ENCODE measurements around the gene ARL11. TPM values are rescaled to one million over a fixed set of nuclear protein-coding genes. Genes with fewer than 3 reads are reported as not detected.

ARL11 gene
- total and polyA plus RNA-seq, 4 donors: 0.08 to 1.8 (median 1.4) TPM

DNA sequence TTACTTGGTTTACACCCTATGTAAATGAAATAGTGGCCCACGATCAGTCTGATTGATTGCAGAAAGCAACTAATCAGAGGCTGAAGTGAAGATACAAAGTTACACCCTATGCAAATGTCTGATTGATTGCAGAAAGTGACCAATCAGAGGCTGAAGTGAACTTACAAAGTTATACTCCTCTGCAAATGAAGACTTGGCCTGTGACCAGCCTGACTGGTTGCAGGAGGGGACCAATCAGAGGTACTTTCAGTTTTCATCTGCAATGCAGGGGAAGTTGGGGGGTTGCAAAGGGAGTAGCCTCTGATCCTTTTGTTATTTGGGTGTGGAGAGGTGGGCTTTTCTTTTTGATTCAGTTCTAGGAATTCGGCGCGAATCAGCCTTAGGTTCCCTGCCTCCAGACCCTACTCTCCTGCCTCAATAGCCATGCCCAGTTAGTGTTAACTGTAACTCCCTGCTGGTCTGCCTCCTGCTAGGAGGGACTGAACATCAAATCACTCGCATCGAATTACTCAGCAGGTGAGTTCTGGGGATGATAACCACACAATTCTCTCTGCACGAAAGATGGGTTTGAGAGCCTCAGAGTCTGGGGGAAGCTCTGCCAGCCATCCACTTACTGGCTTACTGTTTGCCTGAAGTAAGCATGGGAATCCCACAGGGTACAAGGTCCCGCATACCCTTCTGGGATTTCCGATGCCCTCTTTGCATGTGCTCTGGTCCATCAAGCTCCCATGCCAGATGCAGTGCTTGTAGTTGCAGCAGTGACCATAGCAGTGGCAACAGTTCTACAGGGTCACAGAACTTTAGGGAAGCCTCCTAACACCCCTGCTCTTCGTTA, 7.5 kb downstream of the ARL11 start:
- no peaks in the 10 kb centered on the region for H3K27me3 ChIP-seq (ENCODE audit: control insufficient read depth in 1 of 2, insufficient read depth in 2 of 2, low read length in 1 of 2)
- no peaks in the 10 kb centered on the region for H3K36me3 ChIP-seq (ENCODE audit: control insufficient read depth in 1 of 2, insufficient read depth in 2 of 2, low read length in 1 of 2)
- WGBS, 2 donors: 48 to 65% methylated on average over 10 of the region's 10 CpGs
- no peak overlapping the region for H3K4me3 ChIP-seq (ENCODE audit: low read length in 2 of 2)
- intact Hi-C loops (cut with DNase I): no loop called here
- H3K9me3 ChIP-seq (ENCODE audit: control insufficient read depth, low read length): no peaks in the 10 kb centered on the region
- no peak for ATAC-seq (ENCODE audit: low FRiP score)
- H3K4me1 ChIP-seq (ENCODE audit: control insufficient read depth in 1 of 2, insufficient read depth in 2 of 2, low read length in 2 of 2): no peaks in the 10 kb centered on the region
- H3K27ac ChIP-seq (ENCODE audit: low read depth in 1 of 2, low read length in 2 of 2): no peak overlapping the region
- DNase-seq: no peak

- intact Hi-C loops (cut with DNase I): no loop called here
- ATAC-seq (ENCODE audit: low FRiP score) (no peak), DNase-seq (no peak)
- 97 to 98% methylated on average over 5 of the region's 5 CpGs for WGBS, 2 donors
- H3K9me3 ChIP-seq (ENCODE audit: control insufficient read depth, low read length): no peaks in the 10 kb centered on the region
- no peaks in the 10 kb centered on the region for H3K27me3 ChIP-seq (ENCODE audit: control insufficient read depth in 1 of 2, insufficient read depth in 2 of 2, low read length in 1 of 2)
- H3K4me3 ChIP-seq (ENCODE audit: low read length in 2 of 2): no peak overlapping the region
- no peak overlapping the region for H3K27ac ChIP-seq (ENCODE audit: low read depth in 1 of 2, low read length in 2 of 2)
- H3K4me1 ChIP-seq (ENCODE audit: control insufficient read depth in 1 of 2, insufficient read depth in 2 of 2, low read length in 2 of 2): no peaks in the 10 kb centered on the region
- no peaks in the 10 kb centered on the region for H3K36me3 ChIP-seq (ENCODE audit: control insufficient read depth in 1 of 2, insufficient read depth in 2 of 2, low read length in 1 of 2)
Measured at GRCh38 chr13:49636705-49637104, 8.4 kb downstream of the ARL11 start.

DNA sequence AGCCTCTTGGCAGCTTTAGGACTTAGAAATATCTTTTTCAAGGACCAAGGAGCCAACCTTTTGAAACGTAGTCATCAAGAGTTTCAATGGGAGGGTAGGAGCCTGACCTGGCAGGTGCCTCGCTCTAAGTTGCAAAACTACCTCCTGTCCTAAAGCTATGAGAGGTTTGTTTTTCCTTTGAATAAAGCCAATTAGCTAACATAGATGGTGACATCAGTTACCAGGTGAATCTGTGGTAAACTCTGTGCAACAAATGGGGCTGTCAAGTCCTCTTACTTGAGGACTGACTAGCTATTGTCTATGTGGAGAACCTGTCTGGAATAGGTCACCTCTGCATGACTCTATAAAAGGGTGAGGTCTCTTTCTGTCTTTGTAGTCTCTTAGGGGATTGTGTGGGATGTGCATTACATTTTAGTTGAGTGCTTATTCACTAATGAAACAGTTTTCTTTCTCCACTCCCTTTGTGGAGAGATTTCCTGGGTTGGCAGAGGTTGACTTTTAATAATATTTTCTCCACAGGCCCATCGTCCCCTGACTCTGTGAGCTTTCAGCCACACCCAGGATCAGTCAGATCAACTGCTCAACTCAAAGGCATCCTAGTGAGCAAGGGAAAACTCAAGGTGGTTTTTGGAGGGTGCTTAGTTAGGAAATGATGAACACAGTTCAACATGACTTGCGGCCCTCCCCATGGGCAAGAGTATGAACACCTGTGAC, 9.9 kb downstream of the ARL11 start:
- H3K4me1 ChIP-seq (ENCODE audit: control insufficient read depth in 1 of 2, insufficient read depth in 2 of 2, low read length in 2 of 2): no peaks in the 10 kb centered on the region
- DNase-seq: no peak
- intact Hi-C loops (cut with DNase I): no loop called here
- ATAC-seq (ENCODE audit: low FRiP score): no peak
- no peak overlapping the region for H3K4me3 ChIP-seq (ENCODE audit: low read length in 2 of 2)
- H3K27me3 ChIP-seq (ENCODE audit: control insufficient read depth in 1 of 2, insufficient read depth in 2 of 2, low read length in 1 of 2): no peaks in the 10 kb centered on the region
- H3K36me3 ChIP-seq (ENCODE audit: control insufficient read depth in 1 of 2, insufficient read depth in 2 of 2, low read length in 1 of 2): no peaks in the 10 kb centered on the region
- WGBS, 2 donors: 87 to 88% methylated on average over 4 of the region's 4 CpGs
- no peaks in the 10 kb centered on the region for H3K9me3 ChIP-seq (ENCODE audit: control insufficient read depth, low read length)
- no peak overlapping the region for H3K27ac ChIP-seq (ENCODE audit: low read depth in 1 of 2, low read length in 2 of 2)

GRCh38 chr13:49638744-49639072, 10.4 kb downstream of the ARL11 start:
- no peaks in the 10 kb centered on the region for H3K27me3 ChIP-seq (ENCODE audit: control insufficient read depth in 1 of 2, insufficient read depth in 2 of 2, low read length in 1 of 2)
- intact Hi-C loops (cut with DNase I): no loop called here
- no peaks in the 10 kb centered on the region for H3K36me3 ChIP-seq (ENCODE audit: control insufficient read depth in 1 of 2, insufficient read depth in 2 of 2, low read length in 1 of 2)
- H3K4me1 ChIP-seq (ENCODE audit: control insufficient read depth in 1 of 2, insufficient read depth in 2 of 2, low read length in 2 of 2): no peaks in the 10 kb centered on the region
- H3K27ac ChIP-seq (ENCODE audit: low read depth in 1 of 2, low read length in 2 of 2): no peak overlapping the region
- no peaks in the 10 kb centered on the region for H3K9me3 ChIP-seq (ENCODE audit: control insufficient read depth, low read length)
- 82 to 91% methylated on average over 2 of the region's 2 CpGs for WGBS, 2 donors
- H3K4me3 ChIP-seq (ENCODE audit: low read length in 2 of 2): no peak overlapping the region
- DNase-seq: no peak
- no peak for ATAC-seq (ENCODE audit: low FRiP score)

DNA sequence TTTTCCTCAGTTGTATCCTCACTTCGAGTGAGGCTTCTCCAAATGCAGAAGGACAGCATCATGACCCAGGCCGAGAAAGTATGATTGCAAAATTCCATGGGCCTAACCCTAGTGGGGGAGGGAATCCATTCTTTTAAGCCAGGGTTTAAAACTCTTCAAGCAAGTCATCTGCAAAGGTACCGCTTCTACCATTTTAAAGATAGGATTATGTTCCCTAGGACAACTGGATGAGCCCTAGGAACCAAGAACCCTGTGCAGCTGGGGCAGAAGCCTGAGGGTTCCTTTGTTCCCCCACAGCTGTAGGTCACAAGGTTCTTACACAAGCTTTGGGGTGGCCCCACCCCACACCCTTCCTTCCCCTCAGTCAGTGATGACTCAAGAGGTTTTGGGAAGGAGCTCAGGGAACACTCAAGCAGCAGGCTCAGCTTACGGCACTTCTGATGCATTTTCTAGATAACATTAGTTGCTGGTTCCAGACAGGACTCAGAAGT, 13.5 kb downstream of the ARL11 start:
- intact Hi-C loops (cut with DNase I): no loop called here
- no peaks in the 10 kb centered on the region for H3K9me3 ChIP-seq (ENCODE audit: control insufficient read depth, low read length)
- ATAC-seq (ENCODE audit: low FRiP score) (peak; percentile 78), DNase-seq (peak in 1 of 2 donors; percentile 83)
- H3K27me3 ChIP-seq (ENCODE audit: control insufficient read depth in 1 of 2, insufficient read depth in 2 of 2, low read length in 1 of 2): no peaks in the 10 kb centered on the region
- no peak overlapping the region for H3K4me3 ChIP-seq (ENCODE audit: low read length in 2 of 2)
- H3K27ac ChIP-seq (ENCODE audit: low read depth in 1 of 2, low read length in 2 of 2): no peak overlapping the region
- no peaks in the 10 kb centered on the region for H3K4me1 ChIP-seq (ENCODE audit: control insufficient read depth in 1 of 2, insufficient read depth in 2 of 2, low read length in 2 of 2)
- WGBS, 2 donors: 82 to 86% methylated on average over 4 of the region's 4 CpGs
- H3K36me3 ChIP-seq (ENCODE audit: control insufficient read depth in 1 of 2, insufficient read depth in 2 of 2, low read length in 1 of 2): no peaks in the 10 kb centered on the region

- no peak overlapping the region for H3K27ac ChIP-seq (ENCODE audit: low read depth in 1 of 2, low read length in 2 of 2)
- ATAC-seq (ENCODE audit: low FRiP score): no peak
- no peaks in the 10 kb centered on the region for H3K9me3 ChIP-seq (ENCODE audit: control insufficient read depth, low read length)
- 82 to 84% methylated on average over 12 of the region's 12 CpGs for WGBS, 2 donors
- no peak for DNase-seq
- no peaks in the 10 kb centered on the region for H3K4me1 ChIP-seq (ENCODE audit: control insufficient read depth in 1 of 2, insufficient read depth in 2 of 2, low read length in 2 of 2)
- no peak overlapping the region for H3K4me3 ChIP-seq (ENCODE audit: low read length in 2 of 2)
- no peaks in the 10 kb centered on the region for H3K27me3 ChIP-seq (ENCODE audit: control insufficient read depth in 1 of 2, insufficient read depth in 2 of 2, low read length in 1 of 2)
- H3K36me3 ChIP-seq (ENCODE audit: control insufficient read depth in 1 of 2, insufficient read depth in 2 of 2, low read length in 1 of 2): no peaks in the 10 kb centered on the region
- intact Hi-C loops (cut with DNase I): no loop called here
Measured at GRCh38 chr13:49643035-49643646, 14.8 kb downstream of the ARL11 start.

- intact Hi-C loops (cut with DNase I): no loop called here
- ATAC-seq (ENCODE audit: low FRiP score): no peak
- Histone ChIP-seq H3K4me1 (ENCODE audit: control insufficient read depth in 1 of 2, insufficient read depth in 2 of 2, low read length in 2 of 2) (no peaks in the 10 kb centered on the region), H3K36me3 (ENCODE audit: control insufficient read depth in 1 of 2, insufficient read depth in 2 of 2, low read length in 1 of 2) (no peaks in the 10 kb centered on the region), H3K27ac (ENCODE audit: low read depth in 1 of 2, low read length in 2 of 2) (no peak overlapping the region), H3K4me3 (ENCODE audit: low read length in 2 of 2) (no peak overlapping the region), H3K27me3 (ENCODE audit: control insufficient read depth in 1 of 2, insufficient read depth in 2 of 2, low read length in 1 of 2) (no peaks in the 10 kb centered on the region), H3K9me3 (ENCODE audit: control insufficient read depth, low read length) (no peaks in the 10 kb centered on the region)
- no peak for DNase-seq
- 86 to 90% methylated on average over 13 of the region's 13 CpGs for whole genome bisulfite sequencing, 2 donors
Measured at GRCh38 chr13:49645451-49645850, 17.1 kb downstream of the ARL11 start.

DNA sequence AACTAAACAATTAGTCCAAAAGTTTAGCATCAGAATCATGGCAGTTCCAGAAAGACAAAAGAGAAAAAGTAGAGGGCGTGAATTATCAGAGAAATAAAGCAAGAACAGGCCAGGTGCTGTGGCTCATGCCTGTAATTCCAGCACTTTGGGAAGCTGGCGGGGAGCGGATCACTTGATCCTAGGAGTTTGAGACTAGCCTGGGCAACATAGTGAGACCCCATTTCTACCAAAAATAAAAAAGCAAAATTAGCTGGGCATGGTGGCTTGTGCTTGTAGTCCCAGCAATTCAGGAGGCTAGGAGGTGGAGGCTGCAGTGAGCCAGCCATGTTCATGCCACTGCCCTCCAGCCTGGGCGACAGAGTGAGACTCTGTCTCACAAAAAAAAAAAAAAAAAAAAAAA, 18.4 kb downstream of the ARL11 start:
- Histone ChIP-seq H3K4me1 (ENCODE audit: control insufficient read depth in 1 of 2, insufficient read depth in 2 of 2, low read length in 2 of 2) (no peaks in the 10 kb centered on the region), H3K36me3 (ENCODE audit: control insufficient read depth in 1 of 2, insufficient read depth in 2 of 2, low read length in 1 of 2) (no peaks in the 10 kb centered on the region), H3K27me3 (ENCODE audit: control insufficient read depth in 1 of 2, insufficient read depth in 2 of 2, low read length in 1 of 2) (no peaks in the 10 kb centered on the region), H3K27ac (ENCODE audit: low read depth in 1 of 2, low read length in 2 of 2) (no peak overlapping the region), H3K4me3 (ENCODE audit: low read length in 2 of 2) (no peak overlapping the region), H3K9me3 (ENCODE audit: control insufficient read depth, low read length) (no peaks in the 10 kb centered on the region)
- intact Hi-C loops (cut with DNase I): no loop called here
- ATAC-seq (ENCODE audit: low FRiP score) (no peak), DNase-seq (no peak)
- WGBS, 2 donors: 93 to 99% methylated on average over 4 of the region's 4 CpGs
